OCI-LY1 (cell line): Measurements from ENCODE around the gene BTRC.

ENCODE experiments used
- H2AFZ ChIP-seq: fragments of 200-600 bp; sonication (generic), shearing (Covaris generic); 2 replicates; pipeline ENCODE4 v1.6.0; 2014; ENCODE audit warnings: antibody characterized with exemption, mild to moderate bottlenecking, low read length
- H3F3A ChIP-seq: fragments of 200-600 bp; sonication (generic), shearing (Covaris generic); 2 replicates; pipeline ENCODE4 v1.6.0; 2014; ENCODE audit warnings: mild to moderate bottlenecking, antibody characterized with exemption, low read length, moderate library complexity; ENCODE audit not compliant: insufficient read depth
- H3K27ac ChIP-seq: fragments of 200-600 bp; sonication (generic); 2 replicates; pipeline ENCODE4 v1.5.1; 2014; ENCODE audit warnings: low read length, mixed run types, mild to moderate bottlenecking, low read depth; ENCODE audit not compliant: poor library complexity, severe bottlenecking
- H3K27me3 ChIP-seq: fragments of 200-600 bp; sonication (generic); 2 replicates; pipeline ENCODE4 v1.6.0; 2014; ENCODE audit warnings: antibody characterized with exemption, mild to moderate bottlenecking, low read length, moderate library complexity; ENCODE audit not compliant: insufficient read depth
- H3K36me3 ChIP-seq: fragments of 200-600 bp; sonication (generic); 2 replicates; pipeline ENCODE4 v1.6.1; 2014; ENCODE audit warnings: mild to moderate bottlenecking, antibody characterized with exemption, low read length, moderate library complexity, mixed read lengths; ENCODE audit not compliant: insufficient read depth
- H3K4me1 ChIP-seq: fragments of 200-600 bp; sonication (generic); 2 replicates; pipeline ENCODE4 v1.5.1; 2014; ENCODE audit warnings: mild to moderate bottlenecking, low read length, moderate library complexity; ENCODE audit not compliant: insufficient read depth, severe bottlenecking
- H3K4me2 ChIP-seq: fragments of 200-600 bp; sonication (generic), shearing (Covaris generic); 2 replicates; pipeline ENCODE4 v1.6.1; 2014; ENCODE audit warnings: low read length
- H3K4me3 ChIP-seq: fragments of 200-600 bp; sonication (generic); 2 replicates; pipeline ENCODE4 v1.5.1; 2014; ENCODE audit warnings: low read length, low read depth, mild to moderate bottlenecking, mixed read lengths; ENCODE audit not compliant: poor library complexity, severe bottlenecking
- H3K79me2 ChIP-seq: fragments of 200-600 bp; shearing (Covaris generic); 2 replicates; pipeline ENCODE4 v1.6.1; 2016; ENCODE audit warnings: mixed run types, low read length, mixed read lengths; ENCODE audit not compliant: insufficient read depth
- H3K9ac ChIP-seq: fragments of 200-600 bp; sonication (generic), shearing (Covaris generic); 2 replicates; pipeline ENCODE4 v1.6.1; 2014; ENCODE audit warnings: mild to moderate bottlenecking, low read length, mixed read lengths
- H3K9me2 ChIP-seq: fragments of 200-600 bp; sonication (generic), shearing (Covaris generic); 2 replicates; pipeline ENCODE4 v1.6.1; 2014; ENCODE audit warnings: low read depth, mild to moderate bottlenecking, low read length, mixed read lengths
- H3K9me3 ChIP-seq: fragments of 200-600 bp; shearing (Covaris generic); 2 replicates; pipeline ENCODE4 v1.6.1; 2014; ENCODE audit warnings: low read length, mixed read lengths
- H4K20me1 ChIP-seq: fragments of 200-600 bp; sonication (generic), shearing (Covaris generic); 2 replicates; pipeline ENCODE4 v1.6.0; 2016; ENCODE audit warnings: mild to moderate bottlenecking, low read length; ENCODE audit not compliant: insufficient read depth
- EZH2 ChIP-seq: fragments of 200-600 bp; sonication (generic), shearing (Covaris generic); IDR thresholded peaks from 2 replicates; pipeline ENCODE4 v1.8.0; 2017; ENCODE audit warnings: borderline replicate concordance, mixed run types, mild to moderate bottlenecking, antibody characterized with exemption, low read length, moderate library complexity, mixed read lengths
- TF ChIP-seq, protein P1 (sequence below): fragments of 200-600 bp; sonication (generic), shearing (Covaris generic); IDR thresholded peaks from 2 replicates; pipeline ENCODE4 v1.5.1; 2017; ENCODE audit warnings: mild to moderate bottlenecking, antibody characterized with exemption, low read length, moderate library complexity, mixed read lengths

The BTRC gene

DNA sequence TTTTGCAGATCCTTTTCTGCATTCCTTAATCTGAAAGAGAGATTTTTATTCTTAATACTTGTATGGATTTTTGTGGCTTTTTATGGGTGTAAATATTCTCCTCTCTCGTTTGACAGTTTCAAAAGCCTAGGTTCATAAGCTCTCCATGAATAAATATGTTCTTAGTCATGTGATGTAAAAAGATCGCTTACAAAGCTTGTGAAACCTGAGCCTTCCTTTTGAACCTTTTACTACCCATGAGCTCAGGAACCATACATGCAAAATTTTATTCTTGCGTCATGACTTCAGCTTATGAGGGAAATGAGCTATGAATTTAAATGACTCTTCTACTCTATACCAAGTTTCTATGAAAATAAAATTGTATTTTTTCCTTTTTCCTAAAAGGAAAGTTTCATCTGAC is 135.4 kb downstream of the BTRC start:
- Histone ChIP-seq H3K4me1 (no peaks in the 10 kb centered on the region), H3K27ac (no peak overlapping the region), H3K9me3 (no peaks in the 10 kb centered on the region), H2AFZ (no peak overlapping the region), H3K4me2 (no peak overlapping the region), H4K20me1 (no peaks in the 10 kb centered on the region), H3K36me3 (no peaks in the 10 kb centered on the region), H3K9me2 (no peaks in the 10 kb centered on the region), H3K4me3 (no peak overlapping the region), H3K27me3 (no peaks in the 10 kb centered on the region), H3F3A (no peaks in the 10 kb centered on the region), H3K79me2 (no peaks in the 10 kb centered on the region), H3K9ac (no peak overlapping the region)
- TF ChIP-seq, protein P1, sequence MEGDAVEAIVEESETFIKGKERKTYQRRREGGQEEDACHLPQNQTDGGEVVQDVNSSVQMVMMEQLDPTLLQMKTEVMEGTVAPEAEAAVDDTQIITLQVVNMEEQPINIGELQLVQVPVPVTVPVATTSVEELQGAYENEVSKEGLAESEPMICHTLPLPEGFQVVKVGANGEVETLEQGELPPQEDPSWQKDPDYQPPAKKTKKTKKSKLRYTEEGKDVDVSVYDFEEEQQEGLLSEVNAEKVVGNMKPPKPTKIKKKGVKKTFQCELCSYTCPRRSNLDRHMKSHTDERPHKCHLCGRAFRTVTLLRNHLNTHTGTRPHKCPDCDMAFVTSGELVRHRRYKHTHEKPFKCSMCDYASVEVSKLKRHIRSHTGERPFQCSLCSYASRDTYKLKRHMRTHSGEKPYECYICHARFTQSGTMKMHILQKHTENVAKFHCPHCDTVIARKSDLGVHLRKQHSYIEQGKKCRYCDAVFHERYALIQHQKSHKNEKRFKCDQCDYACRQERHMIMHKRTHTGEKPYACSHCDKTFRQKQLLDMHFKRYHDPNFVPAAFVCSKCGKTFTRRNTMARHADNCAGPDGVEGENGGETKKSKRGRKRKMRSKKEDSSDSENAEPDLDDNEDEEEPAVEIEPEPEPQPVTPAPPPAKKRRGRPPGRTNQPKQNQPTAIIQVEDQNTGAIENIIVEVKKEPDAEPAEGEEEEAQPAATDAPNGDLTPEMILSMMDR, result no peak
- no peak for TF ChIP-seq EZH2

GRCh38 chr10:101490026-101490425 is 136.1 kb downstream of the BTRC start:
- H3K4me2 ChIP-seq, result no peak overlapping the region
- no peaks in the 10 kb centered on the region for H3K4me1 ChIP-seq
- H3K27me3 ChIP-seq, result no peaks in the 10 kb centered on the region
- no peaks in the 10 kb centered on the region for H3K9me2 ChIP-seq
- TF ChIP-seq, protein P1, result no peak
- no peak for TF ChIP-seq EZH2
- no peak overlapping the region for H2AFZ ChIP-seq
- H3K79me2 ChIP-seq, result no peaks in the 10 kb centered on the region
- no peaks in the 10 kb centered on the region for H3K9me3 ChIP-seq
- no peak overlapping the region for H3K9ac ChIP-seq
- H3K27ac ChIP-seq, result no peak overlapping the region
- no peaks in the 10 kb centered on the region for H4K20me1 ChIP-seq
- no peaks in the 10 kb centered on the region for H3F3A ChIP-seq
- no peak overlapping the region for H3K4me3 ChIP-seq
- H3K36me3 ChIP-seq, result no peaks in the 10 kb centered on the region

DNA sequence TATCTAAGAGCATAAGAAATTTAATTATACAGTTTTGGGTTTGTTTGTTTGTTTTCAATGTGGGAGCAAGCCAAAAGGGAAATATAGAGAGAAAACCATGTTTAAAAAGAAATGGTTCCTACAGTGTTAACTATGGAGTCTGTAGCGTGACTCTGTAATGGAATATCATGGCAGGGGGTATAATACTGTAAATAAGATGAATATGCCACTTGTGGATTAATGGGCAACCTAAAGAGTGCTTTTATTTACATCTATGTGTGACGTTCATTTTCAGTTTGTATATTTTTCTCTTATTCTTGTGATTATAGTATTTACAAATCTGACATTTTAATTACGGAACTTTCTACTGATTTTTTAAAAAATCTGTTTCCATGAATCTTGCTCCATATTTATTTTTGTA is 138.2 kb downstream of the BTRC start:
- Histone ChIP-seq H3K9me3 (no peaks in the 10 kb centered on the region), H3K27ac (no peak overlapping the region), H3K36me3 (no peaks in the 10 kb centered on the region), H3K79me2 (no peaks in the 10 kb centered on the region), H3K27me3 (no peaks in the 10 kb centered on the region), H3K9me2 (no peaks in the 10 kb centered on the region), H4K20me1 (no peaks in the 10 kb centered on the region), H2AFZ (no peak overlapping the region), H3K9ac (no peak overlapping the region), H3K4me3 (no peak overlapping the region), H3K4me1 (no peaks in the 10 kb centered on the region), H3K4me2 (no peak overlapping the region), H3F3A (no peaks in the 10 kb centered on the region)
- TF ChIP-seq, protein P1, result no peak
- no peak for TF ChIP-seq EZH2
